H4 (cell line): ENCODE measurements around the gene ALPK1. TPM values are rescaled to one million over a fixed set of nuclear protein-coding genes. Genes with fewer than 3 reads are reported as not detected.
"Not testable (repeated sequence)": the region's sequence is repeated elsewhere in the genome, so short reads cannot be mapped to it uniquely, and the experiment has no call there.

Source experiments
- DNase-seq: peaks from one replicate; pipeline ENCODE4 v3.0.0-alpha.2; 2015; ENCODE audit warnings: low spot score
- total RNA-seq: library from RNA; depleted of rRNA; stranded (reverse); fragments of >200 nt; shearing (Covaris generic); gene quantifications from 2 replicates; pipeline ENCODE4 v1.2.3, GENCODE V29; 2014

The ALPK1 gene
- total RNA-seq, 1 experiment from 2014 or later: 15.7 TPM

GRCh38 chr4:112284662-112285411 is 12.3 kb upstream of the ALPK1 start:
- no peak for DNase-seq

- no peak for DNase-seq
Measured at GRCh38 chr4:112287258-112287989, 9.7 kb upstream of the ALPK1 start.

GRCh38 chr4:112288455-112288854 is 8.7 kb upstream of the ALPK1 start:
- DNase-seq: no peak

- no peak for DNase-seq
Measured at GRCh38 chr4:112289407-112290253, 7.5 kb upstream of the ALPK1 start.

GRCh38 chr4:112290341-112290740 is 6.8 kb upstream of the ALPK1 start:
- DNase-seq: no peak

- no peak for DNase-seq
Measured at GRCh38 chr4:112299721-112300120, 2.6 kb downstream of the ALPK1 start.

- no peak for DNase-seq
Measured at GRCh38 chr4:112302320-112303274, 5.4 kb downstream of the ALPK1 start.

GRCh38 chr4:112305477-112305876 is 8.3 kb downstream of the ALPK1 start:
- DNase-seq: not testable (repeated sequence)

GRCh38 chr4:112309263-112309791 is 12.2 kb downstream of the ALPK1 start:
- DNase-seq: not testable (repeated sequence)

- no peak for DNase-seq
Measured at GRCh38 chr4:112311516-112311915, 14.3 kb downstream of the ALPK1 start.

GRCh38 chr4:112312610-112313239 is 15.6 kb downstream of the ALPK1 start:
- no peak for DNase-seq

GRCh38 chr4:112315446-112315845 is 18.3 kb downstream of the ALPK1 start:
- DNase-seq: no peak

- no peak for DNase-seq
Measured at GRCh38 chr4:112316360-112316759, 19.2 kb downstream of the ALPK1 start.

- DNase-seq: no peak
Measured at GRCh38 chr4:112318239-112319142, 21.3 kb downstream of the ALPK1 start.

GRCh38 chr4:112321776-112322684 is 24.9 kb downstream of the ALPK1 start:
- peak; percentile 46 for DNase-seq

- no peak for DNase-seq
Measured at GRCh38 chr4:112322866-112323265, 25.7 kb downstream of the ALPK1 start.

GRCh38 chr4:112325530-112325929 is 28.4 kb downstream of the ALPK1 start:
- no peak for DNase-seq
